ENCODE data around the gene WNT9A.

Gene WNT9A

DNA sequence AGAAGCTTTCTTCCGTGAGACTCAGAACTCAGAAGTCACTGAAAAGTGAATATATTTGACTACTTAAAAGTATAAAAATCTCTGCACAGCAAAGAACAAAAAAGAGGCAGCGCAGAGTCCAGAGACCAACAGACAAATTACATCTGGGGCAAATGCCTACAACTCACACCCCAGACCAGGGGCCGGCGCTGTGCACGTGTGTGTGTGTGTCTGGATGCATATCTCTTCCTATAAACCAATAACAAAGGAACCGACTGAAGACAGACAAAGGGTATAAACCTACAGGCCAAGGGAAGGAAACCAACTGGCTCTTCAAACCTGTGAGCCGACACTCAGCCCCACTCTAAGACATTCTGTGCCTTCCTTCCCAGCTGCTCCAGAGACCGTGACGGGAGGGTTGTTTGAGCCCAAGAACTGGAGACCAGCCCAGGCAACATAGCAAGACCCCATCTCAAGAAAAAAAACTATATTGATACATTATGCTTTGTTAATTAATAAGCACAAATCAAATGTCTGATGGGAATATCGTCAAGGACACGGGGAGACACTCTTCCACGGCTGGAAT is 18.8 kb downstream of the WNT9A start:
- no peak for TF ChIP-seq SIN3A (IDR thresholded peaks at IDR 0.05; ENCODE audit: borderline replicate concordance, insufficient read depth, low read length)
- TF ChIP-seq POLR2AphosphoS5 (IDR thresholded peaks at IDR 0.05; ENCODE audit: low read depth, low read length): no peak
- TF ChIP-seq, protein P1, sequence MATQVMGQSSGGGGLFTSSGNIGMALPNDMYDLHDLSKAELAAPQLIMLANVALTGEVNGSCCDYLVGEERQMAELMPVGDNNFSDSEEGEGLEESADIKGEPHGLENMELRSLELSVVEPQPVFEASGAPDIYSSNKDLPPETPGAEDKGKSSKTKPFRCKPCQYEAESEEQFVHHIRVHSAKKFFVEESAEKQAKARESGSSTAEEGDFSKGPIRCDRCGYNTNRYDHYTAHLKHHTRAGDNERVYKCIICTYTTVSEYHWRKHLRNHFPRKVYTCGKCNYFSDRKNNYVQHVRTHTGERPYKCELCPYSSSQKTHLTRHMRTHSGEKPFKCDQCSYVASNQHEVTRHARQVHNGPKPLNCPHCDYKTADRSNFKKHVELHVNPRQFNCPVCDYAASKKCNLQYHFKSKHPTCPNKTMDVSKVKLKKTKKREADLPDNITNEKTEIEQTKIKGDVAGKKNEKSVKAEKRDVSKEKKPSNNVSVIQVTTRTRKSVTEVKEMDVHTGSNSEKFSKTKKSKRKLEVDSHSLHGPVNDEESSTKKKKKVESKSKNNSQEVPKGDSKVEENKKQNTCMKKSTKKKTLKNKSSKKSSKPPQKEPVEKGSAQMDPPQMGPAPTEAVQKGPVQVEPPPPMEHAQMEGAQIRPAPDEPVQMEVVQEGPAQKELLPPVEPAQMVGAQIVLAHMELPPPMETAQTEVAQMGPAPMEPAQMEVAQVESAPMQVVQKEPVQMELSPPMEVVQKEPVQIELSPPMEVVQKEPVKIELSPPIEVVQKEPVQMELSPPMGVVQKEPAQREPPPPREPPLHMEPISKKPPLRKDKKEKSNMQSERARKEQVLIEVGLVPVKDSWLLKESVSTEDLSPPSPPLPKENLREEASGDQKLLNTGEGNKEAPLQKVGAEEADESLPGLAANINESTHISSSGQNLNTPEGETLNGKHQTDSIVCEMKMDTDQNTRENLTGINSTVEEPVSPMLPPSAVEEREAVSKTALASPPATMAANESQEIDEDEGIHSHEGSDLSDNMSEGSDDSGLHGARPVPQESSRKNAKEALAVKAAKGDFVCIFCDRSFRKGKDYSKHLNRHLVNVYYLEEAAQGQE (IDR thresholded peaks at IDR 0.05; ENCODE audit: insufficient read depth in 1 of 2, low read depth in 2 of 2, low read length in 2 of 2): no peak
- no peak for TF ChIP-seq TAF1 (IDR thresholded peaks at IDR 0.05; ENCODE audit: borderline replicate concordance, insufficient read depth, low read length)
- no peak for TF ChIP-seq FOXP2 (optimal IDR thresholded peaks at IDR 0.05; ENCODE audit: borderline replicate concordance, extremely low read depth, extremely low read length, insufficient read depth)

DNA sequence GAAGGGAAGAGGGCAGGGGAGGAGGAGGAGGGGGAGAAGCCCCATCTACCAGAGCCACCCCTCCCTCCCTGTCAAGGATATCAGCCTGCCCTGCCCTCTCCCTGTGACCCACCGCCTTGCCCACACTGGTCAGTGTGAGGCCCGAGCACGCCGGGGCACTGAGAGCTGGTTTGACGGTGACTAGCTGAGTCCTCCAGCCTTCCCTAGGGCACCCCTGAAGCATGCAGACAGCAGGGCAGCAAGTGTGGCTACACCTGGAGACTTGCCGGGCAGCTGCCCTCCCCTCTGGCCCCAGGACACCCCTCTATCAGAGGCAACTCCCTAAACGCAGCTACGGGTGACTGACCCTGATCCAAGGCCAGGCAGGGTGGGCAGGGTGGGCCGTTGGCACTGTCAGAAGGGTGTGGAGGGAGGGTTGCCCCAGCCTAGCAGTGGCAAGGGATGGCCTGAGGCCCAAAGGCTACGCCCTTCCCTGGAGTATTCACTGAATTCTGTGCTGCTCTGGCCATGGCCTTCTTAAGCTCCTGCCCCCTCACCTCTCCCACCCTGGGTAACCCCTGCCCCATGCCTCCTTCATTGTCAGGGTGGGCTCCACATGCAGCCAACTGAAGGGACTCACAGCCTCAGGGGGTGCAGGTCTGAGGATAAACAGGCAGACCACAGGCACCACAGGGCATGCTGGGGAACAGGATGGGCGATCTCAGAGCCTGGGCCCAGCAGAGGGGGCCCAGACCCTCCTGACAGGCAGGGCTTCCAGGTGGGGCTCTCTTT is 19.6 kb downstream of the WNT9A start:
- TF ChIP-seq, protein P1 (IDR thresholded peaks at IDR 0.05; ENCODE audit: insufficient read depth in 1 of 2, low read depth in 2 of 2, low read length in 2 of 2): no peak
- TF ChIP-seq FOXP2 (optimal IDR thresholded peaks at IDR 0.05; ENCODE audit: borderline replicate concordance, extremely low read depth, extremely low read length, insufficient read depth): no peak
- TF ChIP-seq SIN3A (IDR thresholded peaks at IDR 0.05; ENCODE audit: borderline replicate concordance, insufficient read depth, low read length): no peak
- TF ChIP-seq TAF1 (IDR thresholded peaks at IDR 0.05; ENCODE audit: borderline replicate concordance, insufficient read depth, low read length): no peak
- no peak for TF ChIP-seq POLR2AphosphoS5 (IDR thresholded peaks at IDR 0.05; ENCODE audit: low read depth, low read length)

- TF ChIP-seq TAF1 (IDR thresholded peaks at IDR 0.05; ENCODE audit: borderline replicate concordance, insufficient read depth, low read length): no peak
- TF ChIP-seq FOXP2 (optimal IDR thresholded peaks at IDR 0.05; ENCODE audit: borderline replicate concordance, extremely low read depth, extremely low read length, insufficient read depth): no peak
- no peak for TF ChIP-seq POLR2AphosphoS5 (IDR thresholded peaks at IDR 0.05; ENCODE audit: low read depth, low read length)
- no peak for TF ChIP-seq SIN3A (IDR thresholded peaks at IDR 0.05; ENCODE audit: borderline replicate concordance, insufficient read depth, low read length)
- TF ChIP-seq, protein P1 (IDR thresholded peaks at IDR 0.05; ENCODE audit: insufficient read depth in 1 of 2, low read depth in 2 of 2, low read length in 2 of 2): no peak
Measured at GRCh38 chr1:227926896-227927885, 20.5 kb downstream of the WNT9A start.

GRCh38 chr1:227926216-227926791 is 21.4 kb downstream of the WNT9A start:
- TF ChIP-seq, protein P1 (IDR thresholded peaks at IDR 0.05; ENCODE audit: insufficient read depth in 1 of 2, low read depth in 2 of 2, low read length in 2 of 2): no peak
- TF ChIP-seq TAF1 (IDR thresholded peaks at IDR 0.05; ENCODE audit: borderline replicate concordance, insufficient read depth, low read length) (no peak), FOXP2 (optimal IDR thresholded peaks at IDR 0.05; ENCODE audit: borderline replicate concordance, extremely low read depth, extremely low read length, insufficient read depth) (no peak), POLR2AphosphoS5 (IDR thresholded peaks at IDR 0.05; ENCODE audit: low read depth, low read length) (no peak), SIN3A (IDR thresholded peaks at IDR 0.05; ENCODE audit: borderline replicate concordance, insufficient read depth, low read length) (no peak)

Data from PFSK-1 (cell line).